ENCODE measurements around the gene HOXB3.

The HOXB3 gene

DNA sequence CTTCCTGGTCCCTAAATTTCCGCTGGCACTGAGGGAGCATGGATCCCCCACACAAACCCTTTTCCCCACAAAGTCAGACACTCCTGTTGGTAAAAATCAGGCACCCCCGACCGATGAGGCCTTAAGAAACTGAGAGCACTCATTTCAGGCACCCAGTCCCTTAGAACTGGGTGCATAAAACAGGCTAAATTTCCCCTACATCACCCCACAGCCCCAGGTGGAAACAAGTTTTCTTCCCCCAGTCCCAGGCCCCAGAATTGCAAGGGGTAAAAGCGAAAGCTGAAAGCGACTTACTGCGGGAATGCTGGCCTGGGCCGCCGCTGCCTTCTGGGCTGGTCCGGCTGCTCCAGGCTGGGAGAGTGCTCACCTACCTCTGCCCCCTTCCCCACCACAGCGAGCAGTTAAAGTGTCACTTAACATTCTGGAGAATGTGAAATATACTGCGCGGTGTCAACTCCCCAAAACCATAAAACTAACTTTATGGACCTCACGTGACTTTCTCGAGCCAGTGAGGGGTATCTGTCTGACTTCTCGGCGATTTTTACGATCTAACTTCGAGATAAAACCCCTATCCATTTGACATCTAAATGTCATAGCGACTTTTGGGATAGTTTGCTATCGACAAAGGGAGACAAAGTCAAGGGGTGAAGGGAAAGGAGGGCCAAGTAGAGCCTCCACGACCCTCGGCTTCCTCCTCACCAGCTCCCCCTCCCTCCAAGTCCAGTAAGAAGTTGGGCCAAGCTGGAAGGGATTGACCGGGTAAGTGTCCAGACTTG lies at the start of gene HOXB3:
Gene HOXB3, minus strand, starts transcription at position 411 of the 776 bp plus-strand sequence. CDS start 37,767 bp downstream, outside the sequence.
- Mint-ChIP-seq H3K4me3 (peak within 1 kb of the TSS; percentile 25), H3K27ac (no peak within 1 kb of the TSS), H3K4me1 (ENCODE audit: low read depth) (peaks cover 43% of the 10 kb centered on the region), H3K9me3 (no peaks in the 10 kb centered on the region), H3K27me3 (peaks cover 82% of the 10 kb centered on the region), H3K36me3 (ENCODE audit: low read depth) (no peaks in the 10 kb centered on the region)

DNA sequence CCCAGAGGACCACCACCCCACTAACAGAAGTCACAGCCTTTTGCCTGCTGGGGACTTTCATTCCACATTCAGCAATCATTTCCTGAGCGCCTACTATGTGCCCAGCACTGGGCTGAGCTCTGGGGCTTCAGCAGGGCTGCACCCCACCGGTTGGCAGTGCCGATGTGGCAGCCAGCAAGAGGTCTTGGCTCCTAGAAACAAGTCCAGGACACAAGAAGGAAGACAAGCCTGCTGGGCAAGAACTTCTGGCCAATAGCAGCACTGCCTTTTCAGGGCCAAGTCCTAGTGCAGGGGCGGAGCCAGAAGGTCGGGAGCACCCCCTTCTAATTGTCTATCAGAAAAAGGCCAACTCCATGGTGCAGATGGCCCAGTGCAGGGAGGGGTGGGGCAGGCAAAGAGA lies 49.1 kb upstream of the HOXB3 start:
- Mint-ChIP-seq H3K36me3 (ENCODE audit: low read depth) (no peaks in the 10 kb centered on the region), H3K9me3 (no peaks in the 10 kb centered on the region), H3K4me3 (no peak overlapping the region), H3K4me1 (ENCODE audit: low read depth) (peaks cover 10% of the 10 kb centered on the region), H3K27ac (no peak overlapping the region), H3K27me3 (peaks cover 94% of the 10 kb centered on the region)

DNA sequence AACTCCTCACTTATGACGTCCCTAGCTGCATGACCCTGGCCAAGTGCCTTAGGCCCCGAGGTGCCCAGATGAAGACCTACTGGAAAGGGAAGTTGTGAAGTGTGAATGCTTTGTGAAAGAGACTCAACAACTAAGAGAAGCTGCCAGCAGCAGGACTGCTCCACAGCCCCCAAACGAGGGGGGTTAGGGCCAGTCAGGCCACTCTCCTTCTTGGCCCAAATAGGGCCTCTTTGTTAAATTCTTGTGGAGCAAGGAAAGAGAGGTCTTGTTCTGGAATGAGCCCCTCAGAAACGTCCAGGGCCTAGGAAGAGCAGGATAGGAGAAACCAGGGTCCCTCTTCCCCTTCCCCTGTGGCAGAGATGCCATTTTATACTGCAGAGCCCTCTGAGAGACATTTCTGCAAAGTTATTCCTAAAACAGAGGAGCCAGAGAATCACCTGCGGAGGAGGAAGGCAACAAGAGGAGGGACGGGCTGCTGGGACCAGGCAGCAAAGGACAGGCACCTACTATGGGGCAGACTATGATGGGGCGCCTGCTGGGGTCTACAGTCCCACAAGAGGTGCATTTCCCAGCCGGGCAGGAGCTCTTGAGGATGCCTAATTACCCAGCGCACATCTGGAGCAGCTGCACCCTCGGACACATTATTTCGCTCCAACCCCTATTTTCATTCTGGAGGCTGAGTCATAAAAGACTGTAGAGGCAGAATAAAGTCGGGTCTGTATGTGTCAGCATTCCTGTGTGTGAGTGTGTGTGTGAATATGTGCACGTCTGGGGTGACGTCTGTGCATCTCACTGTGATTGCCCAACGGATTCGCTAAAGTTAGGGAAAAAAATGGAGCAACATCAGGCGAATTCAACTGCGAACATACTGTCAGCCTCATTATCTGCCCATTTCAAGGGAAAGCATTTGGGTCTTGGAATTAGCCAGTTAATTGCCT lies 47.6 kb upstream of the HOXB3 start:
- Mint-ChIP-seq H3K4me3 (no peak overlapping the region), H3K27me3 (peaks cover 89% of the 10 kb centered on the region), H3K27ac (no peak overlapping the region), H3K4me1 (ENCODE audit: low read depth) (peaks cover 18% of the 10 kb centered on the region), H3K9me3 (no peaks in the 10 kb centered on the region), H3K36me3 (ENCODE audit: low read depth) (peaks cover 4% of the 10 kb centered on the region)

DNA sequence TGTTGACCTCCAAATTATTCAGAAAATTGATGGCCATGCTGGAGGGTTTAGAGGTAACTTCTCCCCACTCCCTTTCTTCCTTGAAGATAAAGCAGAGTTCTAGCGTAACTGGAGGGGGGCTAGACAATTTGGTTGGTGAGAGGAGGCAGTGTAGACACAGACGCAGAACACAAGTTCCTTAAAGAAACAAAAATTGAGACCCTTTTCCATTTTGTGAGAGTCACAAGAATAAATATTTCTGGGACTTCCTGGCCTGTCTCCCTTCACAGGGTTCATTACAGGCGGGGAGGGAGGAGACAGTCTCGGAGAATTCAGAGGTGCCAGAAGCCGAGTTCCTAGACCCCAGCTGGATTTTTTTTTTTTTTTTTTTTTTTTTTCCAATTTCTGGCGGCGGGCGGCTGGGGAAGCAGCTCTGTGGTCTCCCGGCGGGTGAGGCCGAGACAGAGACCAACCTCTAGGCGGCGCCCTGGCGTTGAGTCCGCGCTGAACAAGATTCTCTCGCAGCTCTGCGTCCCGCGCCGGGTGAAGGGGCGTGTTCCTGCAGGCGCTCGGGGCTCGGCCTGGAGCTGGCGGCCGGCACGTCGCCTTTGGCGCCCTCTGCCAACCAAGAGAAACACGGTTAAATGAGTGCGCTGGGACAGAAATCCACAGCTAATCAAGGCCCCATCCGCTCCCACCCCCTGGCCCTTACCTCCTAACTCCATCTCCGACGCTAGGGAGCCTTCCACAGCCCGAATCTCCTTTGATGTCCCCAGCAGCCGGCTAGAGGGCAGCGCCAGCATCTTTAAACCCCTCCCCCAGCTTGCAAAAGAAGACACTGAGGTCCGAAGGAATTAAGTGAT lies 46.4 kb upstream of the HOXB3 start:
- no peak overlapping the region for H3K27ac Mint-ChIP-seq
- peaks cover 14% of the 10 kb centered on the region for H3K4me1 Mint-ChIP-seq (ENCODE audit: low read depth)
- H3K27me3 Mint-ChIP-seq: peaks cover 90% of the 10 kb centered on the region
- H3K4me3 Mint-ChIP-seq: no peak overlapping the region
- peaks cover 4% of the 10 kb centered on the region for H3K36me3 Mint-ChIP-seq (ENCODE audit: low read depth)
- H3K9me3 Mint-ChIP-seq: no peaks in the 10 kb centered on the region

- H3K4me3 Mint-ChIP-seq: peak overlapping the region; percentile 57
- H3K27me3 Mint-ChIP-seq: peaks cover 93% of the 10 kb centered on the region
- peaks cover 4% of the 10 kb centered on the region for H3K36me3 Mint-ChIP-seq (ENCODE audit: low read depth)
- H3K4me1 Mint-ChIP-seq (ENCODE audit: low read depth): peaks cover 14% of the 10 kb centered on the region
- H3K9me3 Mint-ChIP-seq: no peaks in the 10 kb centered on the region
- H3K27ac Mint-ChIP-seq: no peak overlapping the region
These were observed 44.6 kb upstream of the HOXB3 start for GRCh38 chr17:48634493-48635208.

DNA sequence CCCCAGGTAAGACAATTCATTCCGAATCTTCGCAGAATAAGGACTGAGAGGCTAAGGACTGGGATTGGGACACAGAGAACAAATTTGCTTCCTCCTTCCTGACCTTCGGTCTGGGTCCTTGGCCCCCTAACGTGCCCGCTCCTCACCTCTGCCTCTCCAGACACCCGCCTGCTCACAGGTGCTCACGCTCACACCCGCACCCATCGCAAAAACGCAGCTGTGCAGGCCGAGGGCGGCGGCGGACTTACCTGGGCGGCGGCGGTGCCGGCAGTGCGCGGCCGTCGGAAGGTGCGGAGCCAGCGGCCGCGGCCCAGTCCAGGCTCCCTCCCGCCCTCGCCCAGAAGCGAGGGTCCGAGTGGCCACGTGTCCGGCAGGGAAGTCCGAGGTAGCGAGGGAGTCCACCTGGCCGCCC lies 43.2 kb upstream of the HOXB3 start:
- Mint-ChIP-seq H3K27ac (no peak overlapping the region), H3K36me3 (ENCODE audit: low read depth) (peaks cover 4% of the 10 kb centered on the region)

GRCh38 chr17:48632579-48633265 lies 42.7 kb upstream of the HOXB3 start:
- Mint-ChIP-seq H3K4me1 (ENCODE audit: low read depth) (peaks cover 14% of the 10 kb centered on the region), H3K27ac (no peak overlapping the region), H3K36me3 (ENCODE audit: low read depth) (peaks cover 4% of the 10 kb centered on the region), H3K4me3 (peak overlapping the region; percentile 52), H3K27me3 (peaks cover 94% of the 10 kb centered on the region), H3K9me3 (no peaks in the 10 kb centered on the region)

More for the DNA sequence above, 43.2 kb upstream of the HOXB3 start:
- peak overlapping the region; percentile 57 for H3K4me3 Mint-ChIP-seq
- H3K9me3 Mint-ChIP-seq: no peaks in the 10 kb centered on the region
- H3K27me3 Mint-ChIP-seq: peaks cover 94% of the 10 kb centered on the region
- H3K4me1 Mint-ChIP-seq (ENCODE audit: low read depth): peaks cover 14% of the 10 kb centered on the region

- no peaks in the 10 kb centered on the region for H3K9me3 Mint-ChIP-seq
- no peak overlapping the region for H3K27ac Mint-ChIP-seq
- peaks cover 4% of the 10 kb centered on the region for H3K36me3 Mint-ChIP-seq (ENCODE audit: low read depth)
- H3K4me1 Mint-ChIP-seq (ENCODE audit: low read depth): peaks cover 15% of the 10 kb centered on the region
- no peak overlapping the region for H3K4me3 Mint-ChIP-seq
- peaks cover 92% of the 10 kb centered on the region for H3K27me3 Mint-ChIP-seq
These were observed 41.9 kb upstream of the HOXB3 start for GRCh38 chr17:48631693-48632578.

DNA sequence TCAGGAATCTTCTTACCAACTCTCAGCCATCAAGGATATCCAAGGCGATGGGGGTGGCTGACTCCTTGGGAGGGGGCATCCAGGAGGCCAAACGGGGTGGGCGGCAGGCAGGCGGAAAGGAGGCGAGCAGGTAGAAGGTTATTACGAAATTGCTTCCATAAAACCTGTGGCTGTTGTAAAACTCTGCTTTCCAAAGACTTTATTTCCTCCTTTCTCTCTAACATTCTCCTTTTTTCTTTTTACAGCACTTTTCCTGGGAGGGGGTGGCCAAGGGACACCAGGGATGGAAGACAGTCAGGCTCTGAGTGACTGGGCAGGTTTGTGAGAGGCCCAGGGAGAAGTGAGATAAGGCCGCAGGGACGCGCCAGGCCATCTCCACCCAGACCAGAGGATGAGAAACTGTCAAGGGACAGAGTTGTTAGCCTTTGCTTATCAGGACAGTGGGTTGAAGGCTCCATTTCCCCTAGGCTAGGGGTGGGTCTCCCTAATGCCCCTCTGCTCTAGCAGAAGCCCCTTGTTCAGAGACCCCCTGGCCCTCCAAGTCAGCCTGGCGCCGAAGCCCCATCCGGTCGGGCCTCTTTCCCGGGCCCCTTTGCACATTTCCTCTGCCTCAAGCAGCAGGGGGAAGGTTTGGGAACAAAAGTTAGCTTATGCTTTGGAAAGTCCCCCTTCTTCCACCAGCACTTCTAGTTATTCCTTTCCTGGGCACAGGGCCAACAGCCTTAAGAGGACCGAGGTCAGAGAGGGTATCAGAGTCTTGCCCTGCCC lies 41.1 kb upstream of the HOXB3 start:
- peaks cover 4% of the 10 kb centered on the region for H3K36me3 Mint-ChIP-seq (ENCODE audit: low read depth)
- peaks cover 21% of the 10 kb centered on the region for H3K4me1 Mint-ChIP-seq (ENCODE audit: low read depth)
- no peak overlapping the region for H3K4me3 Mint-ChIP-seq
- H3K27ac Mint-ChIP-seq: no peak overlapping the region
- peaks cover 92% of the 10 kb centered on the region for H3K27me3 Mint-ChIP-seq
- H3K9me3 Mint-ChIP-seq: no peaks in the 10 kb centered on the region

DNA sequence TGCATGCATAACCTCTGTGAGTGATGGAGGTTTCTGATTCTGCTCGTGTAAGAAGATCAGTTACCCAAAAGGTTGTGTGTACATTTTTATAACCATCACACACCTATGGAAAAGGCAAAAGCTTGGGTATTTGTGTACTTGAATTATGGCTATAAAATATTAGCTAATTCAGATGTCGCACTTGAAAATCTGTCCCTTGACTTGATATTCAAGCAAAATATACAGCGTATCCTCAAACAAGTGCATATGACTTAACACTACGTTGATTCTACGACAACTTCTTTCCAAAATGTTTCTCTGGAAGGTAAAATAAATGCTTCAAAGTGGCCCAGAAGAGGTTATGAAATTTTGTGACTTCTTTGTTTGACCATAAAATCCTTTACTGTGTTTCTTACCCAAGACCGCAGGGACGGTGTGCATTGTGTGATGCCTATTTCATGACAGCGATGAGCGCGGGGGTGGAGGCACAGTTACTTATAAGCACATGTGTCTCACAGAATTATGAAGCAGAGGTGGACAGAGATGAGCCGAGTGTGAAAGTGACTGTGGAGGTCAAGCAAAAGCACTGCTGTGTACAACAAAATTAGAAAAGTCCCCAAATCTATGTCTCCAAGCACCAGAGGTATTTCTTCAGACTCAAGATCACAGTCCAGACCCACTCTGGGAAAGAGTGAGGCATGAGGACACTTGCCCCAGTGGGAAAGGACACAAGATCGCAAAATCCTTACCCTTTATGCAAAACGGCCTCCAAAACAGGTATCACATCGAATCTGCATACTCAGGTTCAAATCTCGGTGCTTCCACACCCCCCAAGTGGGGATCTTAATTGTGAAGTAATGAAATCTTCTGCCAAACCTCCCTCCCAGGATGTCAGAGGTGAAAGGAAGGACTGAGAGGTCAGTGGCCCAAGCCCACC lies 40.2 kb upstream of the HOXB3 start:
- Mint-ChIP-seq H3K4me1 (ENCODE audit: low read depth) (peaks cover 26% of the 10 kb centered on the region), H3K9me3 (no peaks in the 10 kb centered on the region), H3K36me3 (ENCODE audit: low read depth) (peaks cover 4% of the 10 kb centered on the region), H3K4me3 (no peak overlapping the region), H3K27me3 (peaks cover 88% of the 10 kb centered on the region), H3K27ac (no peak overlapping the region)

- no peaks in the 10 kb centered on the region for H3K9me3 Mint-ChIP-seq
- H3K4me1 Mint-ChIP-seq (ENCODE audit: low read depth): peaks cover 21% of the 10 kb centered on the region
- H3K36me3 Mint-ChIP-seq (ENCODE audit: low read depth): peaks cover 4% of the 10 kb centered on the region
- H3K4me3 Mint-ChIP-seq: no peak overlapping the region
- no peak overlapping the region for H3K27ac Mint-ChIP-seq
- peaks cover 82% of the 10 kb centered on the region for H3K27me3 Mint-ChIP-seq
These were observed 39.3 kb upstream of the HOXB3 start for GRCh38 chr17:48629411-48629759.
